NT2/D1 (cell line): Measurements from ENCODE around the gene TSPAN10.

Experiments
- DNase-seq: peaks from one replicate; pipeline ENCODE4 v3.0.0-alpha.2; 2011; ENCODE audit warnings: low read depth, low spot score
- H3K27me3 ChIP-seq: 2 replicates; pipeline ENCODE4 v1.6.0; 2011; ENCODE audit warnings: mild to moderate bottlenecking; ENCODE audit not compliant: insufficient read length, insufficient read depth
- H3K36me3 ChIP-seq: 2 replicates; pipeline ENCODE4 v1.6.1; 2011; ENCODE audit warnings: mild to moderate bottlenecking, low read length, mixed read lengths; ENCODE audit not compliant: insufficient read depth, insufficient read length
- H3K4me1 ChIP-seq: 2 replicates; pipeline ENCODE4 v1.5.1; 2011; ENCODE audit not compliant: insufficient read depth, insufficient read length
- H3K4me3 ChIP-seq: 2 replicates; pipeline ENCODE4 v1.5.1; 2011; ENCODE audit warnings: low read depth; ENCODE audit not compliant: insufficient read length
- H3K9ac ChIP-seq: 2 replicates; pipeline ENCODE4 v1.6.0; 2011; ENCODE audit warnings: low read depth; ENCODE audit not compliant: insufficient read length
- H3K9me3 ChIP-seq: 2 replicates; pipeline ENCODE4 v1.5.1; 2011; ENCODE audit warnings: mild to moderate bottlenecking, low read length; ENCODE audit not compliant: insufficient read depth
- SUZ12 ChIP-seq: IDR thresholded peaks from 2 replicates; pipeline ENCODE4 v1.6.1; 2011; ENCODE audit not compliant: insufficient read length, insufficient read depth; ENCODE audit errors: extremely low read depth
- YY1 ChIP-seq: IDR thresholded peaks from 2 replicates; pipeline ENCODE4 v1.6.1; 2011; ENCODE audit not compliant: insufficient read length, insufficient read depth
- ZNF274 ChIP-seq: IDR thresholded peaks from 2 replicates; pipeline ENCODE4 v1.6.1; 2011; ENCODE audit warnings: mild to moderate bottlenecking, low read depth, low read length

Gene TSPAN10

GRCh38 chr17:81680150-81680549 is 43.2 kb downstream of the TSPAN10 start:
- Histone ChIP-seq H3K9me3 (no peaks in the 10 kb centered on the region), H3K9ac (no peak overlapping the region), H3K27me3 (no peaks in the 10 kb centered on the region), H3K36me3 (peaks cover 40% of the 10 kb centered on the region), H3K4me3 (no peak overlapping the region), H3K4me1 (peaks cover 10% of the 10 kb centered on the region)
- TF ChIP-seq YY1 = no peak
- no peak for DNase-seq

DNA sequence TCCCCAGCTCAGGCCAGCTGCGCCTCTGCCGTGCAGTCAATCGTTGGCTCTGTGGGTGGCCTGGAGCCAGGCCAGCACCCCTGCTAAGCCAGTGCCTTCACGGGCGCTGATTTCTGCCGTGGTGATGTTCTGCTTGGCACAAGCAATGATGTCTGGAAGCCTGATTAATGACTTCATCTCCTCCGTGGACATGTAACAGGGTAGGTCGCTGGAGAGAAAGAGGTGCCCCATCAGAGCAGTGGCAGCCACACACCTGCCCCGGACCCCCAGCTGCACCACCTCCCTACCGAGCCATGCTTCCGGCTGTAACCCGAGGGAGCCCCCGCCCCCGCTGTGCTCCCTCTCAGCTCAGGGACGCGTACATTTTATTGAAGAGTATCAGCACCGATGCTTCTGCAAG is 44.7 kb downstream of the TSPAN10 start:
- Histone ChIP-seq H3K36me3 (peaks cover 49% of the 10 kb centered on the region), H3K9me3 (no peaks in the 10 kb centered on the region)

DNA sequence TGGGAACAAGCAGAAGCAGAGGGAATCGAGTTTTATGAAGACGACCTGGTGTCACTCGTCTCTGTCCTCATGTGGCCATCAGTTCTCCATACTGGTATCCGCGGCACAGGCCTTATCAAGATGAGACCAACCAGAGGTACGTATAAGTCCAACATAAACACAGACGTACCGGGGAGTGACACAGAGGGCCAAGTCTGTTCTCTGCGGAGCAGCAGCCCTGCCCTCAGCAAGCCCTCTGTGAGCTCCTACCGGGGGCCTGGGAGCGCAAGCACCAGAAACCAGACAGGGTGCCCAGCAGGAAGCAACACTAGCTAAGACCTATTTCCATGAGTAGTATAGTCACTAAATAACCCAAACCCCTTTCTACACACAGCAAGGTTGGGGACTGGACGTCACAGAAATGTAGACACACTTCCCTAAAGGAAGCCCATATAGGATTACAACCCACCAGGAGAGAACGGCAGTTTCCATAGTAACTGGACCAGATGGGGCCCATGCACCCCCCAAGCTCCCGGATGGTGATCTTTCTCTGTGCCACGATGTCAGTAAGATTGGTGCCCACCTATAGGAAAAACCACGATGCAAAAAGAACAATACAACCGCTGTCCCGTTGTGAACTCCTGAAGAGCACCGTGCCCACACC is 45.7 kb downstream of the TSPAN10 start:
- TF ChIP-seq ZNF274 = no peak
- TF ChIP-seq SUZ12 = no peak
- TF ChIP-seq YY1 = no peak
- peaks cover 56% of the 10 kb centered on the region for H3K36me3 ChIP-seq
- H3K4me3 ChIP-seq = peak overlapping the region; percentile 97
- H3K27me3 ChIP-seq = no peaks in the 10 kb centered on the region
- H3K9ac ChIP-seq = peak overlapping the region; percentile 99
- peaks cover 14% of the 10 kb centered on the region for H3K4me1 ChIP-seq
- DNase-seq = no peak
- H3K9me3 ChIP-seq = no peaks in the 10 kb centered on the region

More for the DNA sequence above, 44.7 kb downstream of the TSPAN10 start:
- DNase-seq = no peak
- no peak overlapping the region for H3K4me3 ChIP-seq
- no peak overlapping the region for H3K9ac ChIP-seq
- TF ChIP-seq ZNF274 (no peak), SUZ12 (no peak), YY1 (no peak)
- H3K27me3 ChIP-seq = no peaks in the 10 kb centered on the region
- peaks cover 14% of the 10 kb centered on the region for H3K4me1 ChIP-seq

- Histone ChIP-seq H3K9ac (peak overlapping the region; percentile 99), H3K9me3 (no peaks in the 10 kb centered on the region), H3K36me3 (peaks cover 61% of the 10 kb centered on the region), H3K4me1 (peaks cover 14% of the 10 kb centered on the region), H3K27me3 (no peaks in the 10 kb centered on the region), H3K4me3 (peak overlapping the region; percentile 97)
- DNase-seq = no peak
- TF ChIP-seq ZNF274 (no peak), SUZ12 (no peak), YY1 (peak; percentile 3)
Measured at GRCh38 chr17:81683208-81683583, 46.2 kb downstream of the TSPAN10 start.

DNA sequence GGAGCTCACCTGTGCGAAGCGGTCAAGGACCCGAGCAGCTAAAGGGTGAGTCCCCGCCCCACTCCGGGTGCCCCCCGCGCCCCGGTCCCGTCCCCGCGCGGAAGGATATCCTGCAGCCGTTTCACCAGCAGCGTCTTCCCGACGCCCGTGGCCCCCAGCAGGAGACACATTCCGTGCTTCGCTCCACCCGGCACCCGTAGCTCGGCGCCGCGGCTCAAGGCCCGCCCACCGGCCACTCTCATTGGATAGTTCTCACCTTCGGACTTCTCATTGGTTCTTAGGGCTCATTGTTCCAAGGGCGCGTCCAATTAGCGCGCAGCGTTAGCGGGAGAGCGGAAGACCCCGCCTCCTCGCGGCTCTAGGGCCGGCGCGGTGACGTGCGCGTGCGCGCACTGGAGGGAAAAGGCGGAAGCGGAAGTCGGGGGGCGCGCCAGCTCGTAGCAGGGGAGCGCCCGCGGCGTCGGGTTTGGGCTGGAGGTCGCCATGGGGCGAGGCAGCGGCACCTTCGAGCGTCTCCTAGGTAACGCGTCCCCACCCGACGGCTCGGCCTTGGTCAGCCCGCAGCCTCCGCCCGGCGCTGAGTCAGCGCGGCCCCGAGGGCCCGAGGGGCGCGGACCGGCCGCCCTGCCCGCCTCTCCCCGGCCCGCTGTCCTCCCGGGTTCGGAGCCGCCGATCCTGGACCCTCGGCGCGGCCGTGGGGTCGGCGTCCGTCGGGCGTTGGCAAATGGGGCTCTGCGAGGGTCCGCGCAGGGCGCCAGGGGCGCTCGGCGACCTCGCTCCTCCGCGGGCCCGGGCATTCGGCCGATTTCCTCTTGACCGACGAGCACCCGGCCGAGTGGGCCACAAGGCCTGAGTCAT is 46.8 kb downstream of the TSPAN10 start, which contains the start of the genes ARL16 and HGS:
Gene ARL16 (minus strand): TSS at position 214 of the 858 bp plus-strand sequence. CDS start 44 bp downstream, at position 170.
Gene HGS (plus strand): TSS at position 428 of the 858 bp plus-strand sequence. CDS start 56 bp downstream, at position 484.
- no peak for TF ChIP-seq YY1
- TF ChIP-seq ZNF274 = no peak
- TF ChIP-seq SUZ12 = no peak
- H3K4me1 ChIP-seq = peaks cover 14% of the 10 kb centered on the region
- peak within 1 kb of the TSS; percentile 97 for H3K4me3 ChIP-seq
- no peaks in the 10 kb centered on the region for H3K9me3 ChIP-seq
- DNase-seq = peak; percentile 96
- peak within 1 kb of the TSS; percentile 99 for H3K9ac ChIP-seq
- peaks cover 67% of the 10 kb centered on the region for H3K36me3 ChIP-seq
- H3K27me3 ChIP-seq = no peaks in the 10 kb centered on the region

DNA sequence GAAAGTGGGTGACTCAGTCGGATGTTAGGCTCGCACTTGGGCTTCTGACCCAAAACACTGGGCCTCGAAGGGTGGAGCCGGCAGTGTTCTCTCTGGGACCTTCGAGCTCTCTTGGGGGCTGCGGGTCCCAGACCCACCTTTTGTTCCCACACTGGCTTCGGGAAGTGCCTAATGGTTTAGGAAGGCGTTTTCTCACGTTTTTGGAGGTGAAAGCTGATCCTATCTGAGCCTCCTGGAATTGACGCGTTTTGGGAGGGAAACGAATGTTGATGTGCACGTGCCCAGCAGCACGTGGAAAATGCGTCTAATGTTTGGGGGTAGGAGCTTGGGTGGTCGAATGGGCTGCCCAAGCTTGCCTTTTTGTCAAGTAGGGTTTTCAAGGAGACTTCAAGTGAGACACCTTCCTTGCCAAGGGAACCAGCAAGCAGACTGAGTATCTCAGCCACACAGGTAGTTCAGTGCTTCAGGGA is 47.5 kb downstream of the TSPAN10 start:
- H3K9me3 ChIP-seq = no peaks in the 10 kb centered on the region
- H3K9ac ChIP-seq = peak overlapping the region; percentile 94
- no peak for DNase-seq
- peak overlapping the region; percentile 91 for H3K4me3 ChIP-seq
- peaks cover 14% of the 10 kb centered on the region for H3K4me1 ChIP-seq
- H3K27me3 ChIP-seq = no peaks in the 10 kb centered on the region
- TF ChIP-seq SUZ12 (no peak), YY1 (no peak), ZNF274 (no peak)
- H3K36me3 ChIP-seq = peaks cover 74% of the 10 kb centered on the region

DNA sequence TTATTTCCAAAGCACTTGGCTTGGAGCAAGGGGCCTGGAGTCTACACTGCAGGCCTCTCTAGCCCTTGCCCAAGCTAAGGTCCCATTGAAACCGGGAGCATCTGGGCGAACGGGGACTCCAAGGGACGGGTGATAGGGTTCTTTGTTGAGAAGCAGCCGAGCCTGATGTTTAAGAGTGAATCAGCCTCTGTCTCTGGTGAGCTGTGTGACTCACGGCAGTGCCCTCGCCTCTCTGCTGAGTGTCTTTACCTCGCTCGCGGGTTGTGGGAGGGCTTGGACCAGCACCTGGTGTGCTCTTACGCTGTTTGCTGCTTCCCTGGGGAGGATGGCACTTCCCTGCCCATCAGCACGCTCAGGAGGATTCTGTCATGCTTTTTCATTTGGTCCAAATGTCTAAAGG is 48.1 kb downstream of the TSPAN10 start:
- Histone ChIP-seq H3K4me3 (peak overlapping the region; percentile 91), H3K9ac (peak overlapping the region; percentile 94), H3K27me3 (no peaks in the 10 kb centered on the region), H3K4me1 (peaks cover 14% of the 10 kb centered on the region), H3K36me3 (peaks cover 75% of the 10 kb centered on the region), H3K9me3 (no peaks in the 10 kb centered on the region)
- no peak for DNase-seq
- TF ChIP-seq YY1 (no peak), SUZ12 (no peak), ZNF274 (no peak)
